NCI-H345 (cell line): ENCODE measurements around the gene CIAO1.
"Not testable (repeated sequence)": the region's sequence is repeated elsewhere in the genome, so short reads cannot be mapped to it uniquely, and the experiment has no call there.

Experiments
- DNase-seq: peaks from one replicate; lab custom pipeline; 2025; lab: John Stamatoyannopoulos, UW

The CIAO1 gene

GRCh38 chr2:96250188-96250587, 15.8 kb upstream of the CIAO1 start:
- DNase-seq: no peak

GRCh38 chr2:96251721-96252292, 14.2 kb upstream of the CIAO1 start:
- no peak for DNase-seq

- DNase-seq: no peak
Measured at GRCh38 chr2:96252526-96252925, 13.5 kb upstream of the CIAO1 start.

GRCh38 chr2:96253006-96253405, 13.0 kb upstream of the CIAO1 start:
- DNase-seq: no peak

GRCh38 chr2:96254571-96254970, 11.5 kb upstream of the CIAO1 start:
- DNase-seq: no peak

- no peak for DNase-seq
Measured at GRCh38 chr2:96256611-96257113, 9.4 kb upstream of the CIAO1 start.

GRCh38 chr2:96257744-96258143, 8.3 kb upstream of the CIAO1 start:
- not testable (repeated sequence) for DNase-seq

GRCh38 chr2:96258166-96259022, 7.6 kb upstream of the CIAO1 start:
- DNase-seq: no peak

- DNase-seq: no peak
Measured at GRCh38 chr2:96259497-96259921, 6.5 kb upstream of the CIAO1 start.

GRCh38 chr2:96260387-96261260, 5.4 kb upstream of the CIAO1 start:
- peak; percentile 31 for DNase-seq

GRCh38 chr2:96261328-96262003, 4.6 kb upstream of the CIAO1 start:
- DNase-seq: no peak

GRCh38 chr2:96262306-96262705, 3.7 kb upstream of the CIAO1 start:
- no peak for DNase-seq

GRCh38 chr2:96264086-96264485, 1.9 kb upstream of the CIAO1 start:
- no peak for DNase-seq

GRCh38 chr2:96264656-96265348, 1.2 kb upstream of the CIAO1 start:
- DNase-seq: no peak

GRCh38 chr2:96265349-96265839, 631 bp upstream of the CIAO1 start:
- DNase-seq: no peak

GRCh38 chr2:96267159-96267971, 1.3 kb downstream of the CIAO1 start:
- DNase-seq: peak; percentile 34

- DNase-seq: no peak
Measured at GRCh38 chr2:96271995-96272394, 6.0 kb downstream of the CIAO1 start.

- DNase-seq: no peak
Measured at GRCh38 chr2:96273763-96274162, 7.7 kb downstream of the CIAO1 start.

GRCh38 chr2:96274355-96275056, 8.5 kb downstream of the CIAO1 start:
- DNase-seq: no peak
